8988T (cell line): Measurements from ENCODE around the gene DPH2.

ENCODE experiments used
- DNase-seq: peaks from one replicate; pipeline ENCODE4 v3.0.0; 2011

DPH2 gene

GRCh38 chr1:43945674-43946235 is 24.1 kb upstream of the DPH2 start:
- DNase-seq, result no peak

- peak; percentile 94 for DNase-seq
Observed at GRCh38 chr1:43946236-43947060, 23.4 kb upstream of the DPH2 start, which contains the start of gene IPO13. Gene IPO13, plus strand, starts transcription at chr1:43946950. Its CDS starts 651 bp downstream, at chr1:43947601.

- no peak for DNase-seq
Observed at GRCh38 chr1:43947061-43947873, 22.5 kb upstream of the DPH2 start.

- DNase-seq, result no peak
Observed at GRCh38 chr1:43947874-43948437, 21.9 kb upstream of the DPH2 start.

GRCh38 chr1:43949678-43950077 is 20.1 kb upstream of the DPH2 start:
- no peak for DNase-seq

- no peak for DNase-seq
Observed at GRCh38 chr1:43951021-43951985, 18.5 kb upstream of the DPH2 start.

GRCh38 chr1:43952731-43953346 is 17.0 kb upstream of the DPH2 start:
- no peak for DNase-seq

- DNase-seq, result no peak
Observed at GRCh38 chr1:43953361-43953760, 16.4 kb upstream of the DPH2 start.

- DNase-seq, result no peak
Observed at GRCh38 chr1:43954036-43954435, 15.8 kb upstream of the DPH2 start.

- DNase-seq, result no peak
Observed at GRCh38 chr1:43956234-43956633, 13.6 kb upstream of the DPH2 start.

- no peak for DNase-seq
Observed at GRCh38 chr1:43957407-43958040, 12.3 kb upstream of the DPH2 start.

- no peak for DNase-seq
Observed at GRCh38 chr1:43958351-43959255, 11.2 kb upstream of the DPH2 start.

- DNase-seq, result no peak
Observed at GRCh38 chr1:43960798-43961197, 9.0 kb upstream of the DPH2 start.

GRCh38 chr1:43961692-43962091 is 8.1 kb upstream of the DPH2 start:
- no peak for DNase-seq

- DNase-seq, result no peak
Observed at GRCh38 chr1:43962324-43962723, 7.5 kb upstream of the DPH2 start.

- DNase-seq, result no peak
Observed at GRCh38 chr1:43963006-43963405, 6.8 kb upstream of the DPH2 start.

GRCh38 chr1:43963890-43964289 is 5.9 kb upstream of the DPH2 start:
- no peak for DNase-seq

GRCh38 chr1:43965316-43965715 is 4.5 kb upstream of the DPH2 start:
- no peak for DNase-seq

- DNase-seq, result no peak
Observed at GRCh38 chr1:43968348-43968948, 1.4 kb upstream of the DPH2 start.

- no peak for DNase-seq
Observed at GRCh38 chr1:43969416-43969745, 429 bp upstream of the DPH2 start.
